ENCODE measurements around the gene FTH1.

Gene FTH1

DNA sequence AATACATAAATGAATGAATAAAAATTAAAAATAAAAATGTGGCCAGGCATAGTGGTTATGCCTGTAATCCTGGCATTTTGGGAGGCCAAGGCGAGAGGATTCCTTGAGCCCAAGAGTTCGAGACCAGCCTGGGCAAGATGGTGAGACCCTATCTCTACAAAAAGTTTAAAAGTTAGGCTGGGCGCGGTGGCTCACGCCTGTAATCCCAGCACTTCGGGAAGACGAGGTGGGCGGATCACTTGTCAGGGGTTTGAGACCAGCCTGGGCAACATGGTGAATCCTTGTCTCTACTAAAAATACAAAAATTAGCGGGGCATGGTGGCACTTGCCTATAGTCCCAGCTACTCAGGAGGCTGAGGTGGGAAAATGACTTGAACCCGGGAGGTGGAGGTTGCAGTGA is 27.0 kb downstream of the FTH1 start:
- H2AFZ ChIP-seq (ENCODE audit: low read length), result no peak overlapping the region
- no peaks in the 10 kb centered on the region for H3K79me1 ChIP-seq (ENCODE audit: low read depth, low read length)
- H2AK5ac ChIP-seq (ENCODE audit: low read depth, low read length), result no peak overlapping the region
- H3K4ac ChIP-seq (ENCODE audit: low read length), result no peak overlapping the region
- H3K27ac ChIP-seq (replicated peaks; ENCODE audit: low read length), result no peak overlapping the region
- H3K4me2 ChIP-seq (ENCODE audit: insufficient read depth, low read length, poor library complexity, severe bottlenecking), result no peak overlapping the region
- no peaks in the 10 kb centered on the region for H3K4me1 ChIP-seq (ENCODE audit: control insufficient read depth in 2 of 2, insufficient read depth in 1 of 2, low read depth in 1 of 2, low read length in 2 of 2)
- no peak overlapping the region for H3K4me3 ChIP-seq (ENCODE audit: low read length in 2 of 2)
- no peak overlapping the region for H4K91ac ChIP-seq (ENCODE audit: low read depth, low read length, poor library complexity)
- no peak overlapping the region for H4K8ac ChIP-seq (ENCODE audit: low read depth, low read length)
- no peak overlapping the region for H3K23ac ChIP-seq (ENCODE audit: low read depth, low read length, poor library complexity)
- peaks cover 5 to 8% of the 10 kb centered on the region in 2 donors for H3K9me3 ChIP-seq (replicated peaks in 1 of 2; ENCODE audit: control insufficient read depth in 2 of 2, insufficient read depth in 1 of 2, low read depth in 1 of 2, low read length in 2 of 2)
- no peak overlapping the region for H3K18ac ChIP-seq (ENCODE audit: low read length)
- H3K27me3 ChIP-seq (ENCODE audit: control insufficient read depth in 3 of 3, insufficient read depth in 3 of 3, low read depth in 1 of 3, low read length in 3 of 3), result peaks cover 0 to 19% (median 0%) of the 10 kb centered on the region in 3 experiments
- DNase-seq (ENCODE audit: low spot score), result no peak
- H2BK120ac ChIP-seq (ENCODE audit: low read depth, low read length), result no peak overlapping the region
- no peak overlapping the region for H2BK12ac ChIP-seq (ENCODE audit: low read length)
- H2BK15ac ChIP-seq (ENCODE audit: low read length), result no peak overlapping the region
- no peak overlapping the region for H2BK5ac ChIP-seq (ENCODE audit: low read length)
- H3K14ac ChIP-seq (ENCODE audit: low read length), result no peak overlapping the region
- no CpG with 5 or more reads among the region's 10 CpGs for WGBS, 2 donors (ENCODE audit: extremely low coverage in 2 of 2, insufficient read length in 2 of 2, insufficient replicate concordance in 1 of 2)
- no peak overlapping the region for H3K9ac ChIP-seq (ENCODE audit: low read depth, low read length, poor library complexity)
- no peaks in the 10 kb centered on the region for H3K36me3 ChIP-seq (replicated peaks in 1 of 2; ENCODE audit: control insufficient read depth in 2 of 2, insufficient read depth in 2 of 2, low read length in 2 of 2)

DNA sequence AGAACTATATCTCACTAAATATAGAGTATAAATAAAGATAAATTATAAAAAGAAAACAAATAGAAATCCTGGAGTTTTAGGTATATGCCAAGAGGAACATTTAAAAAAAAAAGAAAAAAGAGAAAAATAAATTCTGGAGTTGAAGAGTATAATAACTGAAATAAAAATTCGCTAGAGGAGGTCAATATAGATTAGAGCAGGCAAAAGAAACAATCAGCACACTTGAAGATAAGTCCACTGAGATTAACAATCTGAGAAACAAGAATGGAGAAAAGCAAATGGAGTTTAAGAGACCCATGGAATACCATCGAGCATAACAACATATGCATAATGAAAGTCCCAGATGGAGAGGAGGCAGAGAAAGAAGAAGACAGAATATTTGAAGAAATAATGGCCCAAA is 31.6 kb downstream of the FTH1 start:
- Histone ChIP-seq H4K91ac (ENCODE audit: low read depth, low read length, poor library complexity) (no peak overlapping the region), H3K4ac (ENCODE audit: low read length) (no peak overlapping the region), H2AFZ (ENCODE audit: low read length) (no peak overlapping the region), H3K9me3 (replicated peaks in 1 of 2; ENCODE audit: control insufficient read depth in 2 of 2, insufficient read depth in 1 of 2, low read depth in 1 of 2, low read length in 2 of 2) (peaks cover 5 to 8% of the 10 kb centered on the region in 2 donors), H3K27me3 (ENCODE audit: control insufficient read depth in 3 of 3, insufficient read depth in 3 of 3, low read depth in 1 of 3, low read length in 3 of 3) (no peaks in the 10 kb centered on the region), H3K4me2 (ENCODE audit: insufficient read depth, low read length, poor library complexity, severe bottlenecking) (no peak overlapping the region), H3K27ac (replicated peaks; ENCODE audit: low read length) (no peak overlapping the region), H3K4me3 (ENCODE audit: low read length in 2 of 2) (no peak overlapping the region), H2BK12ac (ENCODE audit: low read length) (no peak overlapping the region), H3K23ac (ENCODE audit: low read depth, low read length, poor library complexity) (no peak overlapping the region), H3K18ac (ENCODE audit: low read length) (no peak overlapping the region), H2BK120ac (ENCODE audit: low read depth, low read length) (no peak overlapping the region), H3K9ac (ENCODE audit: low read depth, low read length, poor library complexity) (no peak overlapping the region), H2BK15ac (ENCODE audit: low read length) (no peak overlapping the region), H3K79me1 (ENCODE audit: low read depth, low read length) (no peaks in the 10 kb centered on the region), H3K4me1 (ENCODE audit: control insufficient read depth in 2 of 2, insufficient read depth in 1 of 2, low read depth in 1 of 2, low read length in 2 of 2) (no peaks in the 10 kb centered on the region), H2AK5ac (ENCODE audit: low read depth, low read length) (no peak overlapping the region), H3K14ac (ENCODE audit: low read length) (no peak overlapping the region), H3K36me3 (replicated peaks in 1 of 2; ENCODE audit: control insufficient read depth in 2 of 2, insufficient read depth in 2 of 2, low read length in 2 of 2) (no peaks in the 10 kb centered on the region), H4K8ac (ENCODE audit: low read depth, low read length) (no peak overlapping the region), H2BK5ac (ENCODE audit: low read length) (no peak overlapping the region)
- no CpG with 5 or more reads among the region's 2 CpGs for WGBS, 2 donors (ENCODE audit: extremely low coverage in 2 of 2, insufficient read length in 2 of 2, insufficient replicate concordance in 1 of 2)
- no peak for DNase-seq (ENCODE audit: low spot score)

DNA sequence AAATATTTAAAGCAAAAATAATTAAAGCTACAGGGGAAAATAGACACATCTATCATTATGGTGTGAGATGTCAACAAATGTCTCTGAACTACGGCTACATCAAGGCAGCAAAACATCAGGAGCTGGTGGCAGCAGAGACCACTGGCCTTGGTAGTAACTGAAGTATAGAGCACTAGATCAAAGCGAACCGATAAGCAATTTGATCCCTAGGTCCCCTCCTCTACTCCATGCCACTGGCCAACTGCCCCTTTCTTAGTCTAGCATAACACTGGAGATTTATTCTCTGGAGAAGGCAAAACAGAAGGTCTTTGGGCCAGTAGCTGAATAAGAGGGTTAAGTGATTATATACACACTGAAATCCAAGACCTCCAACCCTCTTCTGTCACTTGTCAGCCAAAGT is 36.5 kb downstream of the FTH1 start:
- no peak for DNase-seq (ENCODE audit: low spot score)
- Histone ChIP-seq H3K79me1 (ENCODE audit: low read depth, low read length) (no peaks in the 10 kb centered on the region), H3K23ac (ENCODE audit: low read depth, low read length, poor library complexity) (no peak overlapping the region), H3K4me1 (ENCODE audit: control insufficient read depth in 2 of 2, insufficient read depth in 1 of 2, low read depth in 1 of 2, low read length in 2 of 2) (no peaks in the 10 kb centered on the region), H2AFZ (ENCODE audit: low read length) (no peak overlapping the region), H4K8ac (ENCODE audit: low read depth, low read length) (no peak overlapping the region), H2BK5ac (ENCODE audit: low read length) (no peak overlapping the region), H3K14ac (ENCODE audit: low read length) (no peak overlapping the region), H3K27me3 (ENCODE audit: control insufficient read depth in 3 of 3, insufficient read depth in 3 of 3, low read depth in 1 of 3, low read length in 3 of 3) (peaks cover 0 to 8% (median 0%) of the 10 kb centered on the region in 3 experiments), H3K9me3 (replicated peaks in 1 of 2; ENCODE audit: control insufficient read depth in 2 of 2, insufficient read depth in 1 of 2, low read depth in 1 of 2, low read length in 2 of 2) (peaks cover 0 to under 1% of the 10 kb centered on the region in 2 donors), H2BK12ac (ENCODE audit: low read length) (no peak overlapping the region), H3K9ac (ENCODE audit: low read depth, low read length, poor library complexity) (no peak overlapping the region), H2BK15ac (ENCODE audit: low read length) (no peak overlapping the region), H3K4ac (ENCODE audit: low read length) (no peak overlapping the region), H4K91ac (ENCODE audit: low read depth, low read length, poor library complexity) (no peak overlapping the region), H2BK120ac (ENCODE audit: low read depth, low read length) (no peak overlapping the region), H3K36me3 (replicated peaks in 1 of 2; ENCODE audit: control insufficient read depth in 2 of 2, insufficient read depth in 2 of 2, low read length in 2 of 2) (no peaks in the 10 kb centered on the region), H3K4me3 (ENCODE audit: low read length in 2 of 2) (no peak overlapping the region), H3K18ac (ENCODE audit: low read length) (no peak overlapping the region), H2AK5ac (ENCODE audit: low read depth, low read length) (no peak overlapping the region), H3K27ac (replicated peaks; ENCODE audit: low read length) (no peak overlapping the region), H3K4me2 (ENCODE audit: insufficient read depth, low read length, poor library complexity, severe bottlenecking) (no peak overlapping the region)
- no CpG with 5 or more reads among the region's 3 CpGs for WGBS, 2 donors (ENCODE audit: extremely low coverage in 2 of 2, insufficient read length in 2 of 2, insufficient replicate concordance in 1 of 2)

DNA sequence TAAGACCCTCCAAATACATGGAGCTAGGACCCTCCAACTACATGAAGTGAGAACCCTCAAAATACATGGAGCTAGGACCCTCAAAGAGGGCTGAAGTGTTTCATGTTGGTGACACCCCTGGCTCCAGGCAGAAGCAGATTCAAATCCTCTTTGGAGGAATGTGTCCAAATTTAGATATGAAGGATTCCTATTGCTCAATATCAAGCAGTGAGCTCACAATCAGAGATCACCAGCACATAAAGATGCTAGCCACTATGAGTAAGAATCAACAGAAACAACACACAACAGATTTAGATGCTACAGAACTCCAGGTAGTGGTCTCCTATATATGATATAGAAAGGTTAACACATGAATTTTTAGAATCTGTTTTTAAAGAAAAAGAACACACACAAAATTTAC is 38.8 kb downstream of the FTH1 start:
- DNase-seq (ENCODE audit: low spot score), result no peak
- H3K4ac ChIP-seq (ENCODE audit: low read length), result no peak overlapping the region
- no peaks in the 10 kb centered on the region for H3K9me3 ChIP-seq (replicated peaks in 1 of 2; ENCODE audit: control insufficient read depth in 2 of 2, insufficient read depth in 1 of 2, low read depth in 1 of 2, low read length in 2 of 2)
- no peak overlapping the region for H2AK5ac ChIP-seq (ENCODE audit: low read depth, low read length)
- peaks cover 4 to 5% of the 10 kb centered on the region in 2 donors for H3K4me1 ChIP-seq (ENCODE audit: control insufficient read depth in 2 of 2, insufficient read depth in 1 of 2, low read depth in 1 of 2, low read length in 2 of 2)
- no peaks in the 10 kb centered on the region for H3K36me3 ChIP-seq (replicated peaks in 1 of 2; ENCODE audit: control insufficient read depth in 2 of 2, insufficient read depth in 2 of 2, low read length in 2 of 2)
- H4K8ac ChIP-seq (ENCODE audit: low read depth, low read length), result no peak overlapping the region
- no peak overlapping the region for H4K91ac ChIP-seq (ENCODE audit: low read depth, low read length, poor library complexity)
- no peak overlapping the region for H2BK15ac ChIP-seq (ENCODE audit: low read length)
- H3K14ac ChIP-seq (ENCODE audit: low read length), result no peak overlapping the region
- H3K27me3 ChIP-seq (ENCODE audit: control insufficient read depth in 3 of 3, insufficient read depth in 3 of 3, low read depth in 1 of 3, low read length in 3 of 3), result peaks cover 0 to 8% (median 0%) of the 10 kb centered on the region in 3 experiments
- no peak overlapping the region for H3K18ac ChIP-seq (ENCODE audit: low read length)
- no peak overlapping the region for H3K4me3 ChIP-seq (ENCODE audit: low read length in 2 of 2)
- no peak overlapping the region for H2BK120ac ChIP-seq (ENCODE audit: low read depth, low read length)
- H3K23ac ChIP-seq (ENCODE audit: low read depth, low read length, poor library complexity), result no peak overlapping the region
- H2AFZ ChIP-seq (ENCODE audit: low read length), result no peak overlapping the region
- H3K27ac ChIP-seq (replicated peaks; ENCODE audit: low read length), result no peak overlapping the region
- no peak overlapping the region for H2BK12ac ChIP-seq (ENCODE audit: low read length)
- H3K79me1 ChIP-seq (ENCODE audit: low read depth, low read length), result no peaks in the 10 kb centered on the region
- H2BK5ac ChIP-seq (ENCODE audit: low read length), result no peak overlapping the region
- no peak overlapping the region for H3K4me2 ChIP-seq (ENCODE audit: insufficient read depth, low read length, poor library complexity, severe bottlenecking)
- no peak overlapping the region for H3K9ac ChIP-seq (ENCODE audit: low read depth, low read length, poor library complexity)
